OCI-LY7 (cell line): ENCODE data around the gene EBF3. TPM values are rescaled to one million over a fixed set of nuclear protein-coding genes. Genes with fewer than 3 reads are reported as not detected.

Experiments
- BruUV-seq: library from RNA; stranded (reverse); fragments of 400-500 nt; replicated peaks from 2 replicates; lab custom pipeline; 2021; lab: Mats Ljungman, UMichigan
- CTCF ChIA-PET: fragments of 300-600 bp; sonication (Branson Sonifier 250); formaldehyde crosslinking; loops from one replicate; lab custom pipeline; 2022; ENCODE audit warnings: antibody characterized with exemption; ENCODE audit not compliant: unreplicated experiment; lab: Charles Lee
- POLR2A ChIA-PET: fragments of 300-600 bp; sonication (Branson Sonifier 250); formaldehyde crosslinking; loops from one replicate; lab custom pipeline; 2022; ENCODE audit warnings: antibody characterized with exemption; lab: Charles Lee
- DNase-seq: peaks from one replicate; pipeline ENCODE4 v3.0.0-alpha.2; 2015; ENCODE audit warnings: low spot score
- H2AFZ ChIP-seq: fragments of 200-600 bp; sonication (generic), shearing (Covaris generic); 2 replicates; pipeline ENCODE4 v1.6.1; 2014; ENCODE audit warnings: mild to moderate bottlenecking, antibody characterized with exemption, low read length, moderate library complexity
- H3K27ac ChIP-seq: fragments of 200-600 bp; sonication (generic); 2 replicates; pipeline ENCODE4 v1.5.1; 2014; ENCODE audit warnings: mixed run types, low read depth, mild to moderate bottlenecking, moderate library complexity, low read length, inconsistent platforms; ENCODE audit not compliant: poor library complexity, severe bottlenecking
- H3K36me3 ChIP-seq: fragments of 200-600 bp; sonication (generic); 2 replicates; pipeline ENCODE4 v1.6.1; 2014; ENCODE audit warnings: mild to moderate bottlenecking, antibody characterized with exemption, low read length, moderate library complexity, mixed read lengths; ENCODE audit not compliant: insufficient read depth
- H3K4me1 ChIP-seq: fragments of 200-600 bp; sonication (generic); 2 replicates; pipeline ENCODE4 v1.5.1; 2014; ENCODE audit warnings: mild to moderate bottlenecking, low read length; ENCODE audit not compliant: insufficient read depth, poor library complexity, severe bottlenecking
- H3K4me2 ChIP-seq: fragments of 200-600 bp; sonication (generic); 2 replicates; pipeline ENCODE4 v1.6.1; 2014; ENCODE audit warnings: mild to moderate bottlenecking, low read length
- H3K4me3 ChIP-seq: fragments of 200-600 bp; sonication (generic); 2 replicates; pipeline ENCODE4 v1.5.1; 2014; ENCODE audit warnings: mild to moderate bottlenecking, low read depth, low read length; ENCODE audit not compliant: poor library complexity, severe bottlenecking
- H3K79me2 ChIP-seq: fragments of 200-600 bp; sonication (generic); 2 replicates; pipeline ENCODE4 v1.6.1; 2016; ENCODE audit warnings: low read depth, mild to moderate bottlenecking, low read length, moderate library complexity, mixed read lengths; ENCODE audit not compliant: insufficient read depth
- H3K9me2 ChIP-seq: fragments of 200-600 bp; sonication (generic); 2 replicates; pipeline ENCODE4 v1.6.1; 2016; ENCODE audit warnings: mild to moderate bottlenecking, low read length, mixed read lengths; ENCODE audit not compliant: insufficient read depth
- H3K9me3 ChIP-seq: fragments of 200-600 bp; sonication (generic); 2 replicates; pipeline ENCODE4 v1.6.1; 2014; ENCODE audit warnings: mild to moderate bottlenecking, mixed run types, low read length, mixed read lengths
- H4K20me1 ChIP-seq: fragments of 200-600 bp; sonication (generic); 2 replicates; pipeline ENCODE4 v1.6.1; 2014; ENCODE audit warnings: mild to moderate bottlenecking, antibody characterized with exemption, low read length, moderate library complexity, mixed read lengths; ENCODE audit not compliant: insufficient read depth
- EZH2phosphoT487 ChIP-seq: fragments of 200-600 bp; sonication (generic); IDR thresholded peaks from 2 replicates; pipeline ENCODE4 v1.6.1; 2018; ENCODE audit warnings: low read depth, borderline replicate concordance, mild to moderate bottlenecking, mixed run types, antibody characterized with exemption, low read length, moderate library complexity, mixed read lengths
- intact Hi-C: fragments of 100-400 bp; cut with micrococcal nuclease; formaldehyde crosslinking; loops from one replicate; pipeline ENCODE4 v1.10.0; 2022; ENCODE audit not compliant: unreplicated experiment
- total RNA-seq, 2 experiments: library from RNA; depleted of rRNA in 1 of 2; stranded (reverse); fragments of >200 nt in 1 of 2; shearing (Covaris generic) in 1 of 2; gene quantifications; 2 replicates each; pipeline ENCODE4 v1.2.3, GENCODE V29; 2014 to 2022
- TF ChIP-seq, protein P1 (sequence below): fragments of 200-600 bp; sonication (generic); conservative IDR thresholded peaks from 2 replicates; pipeline ENCODE4 v1.5.1; 2014; ENCODE audit warnings: mild to moderate bottlenecking, antibody characterized with exemption, low read length, moderate library complexity, mixed read lengths

The EBF3 gene
- total RNA-seq, 2 experiments from 2014 or later = not detected

DNA sequence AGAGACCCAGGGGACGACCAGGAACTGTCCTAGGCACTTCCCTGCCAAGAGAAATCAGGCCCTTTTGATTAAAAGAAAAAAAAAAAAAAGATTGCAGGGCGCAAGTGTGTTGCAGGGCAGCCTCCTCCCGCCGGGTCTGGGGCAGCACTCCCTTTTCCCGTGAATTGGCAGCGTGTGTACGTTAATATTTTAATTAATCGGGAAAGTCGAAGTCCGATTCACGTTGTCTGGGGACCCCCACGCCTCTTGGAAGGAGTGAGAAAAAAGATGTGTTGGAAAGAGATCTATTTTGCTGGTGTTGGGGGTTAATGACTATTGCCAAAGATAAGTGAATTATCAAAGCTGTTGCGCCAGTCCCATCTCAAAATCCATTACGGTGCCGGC is 1.3 kb upstream of the EBF3 start:
- Histone ChIP-seq H4K20me1 (no peaks in the 10 kb centered on the region), H3K4me1 (no peaks in the 10 kb centered on the region), H3K79me2 (no peaks in the 10 kb centered on the region), H3K27ac (no peak overlapping the region), H3K36me3 (no peaks in the 10 kb centered on the region), H3K4me3 (no peak overlapping the region), H3K9me2 (no peaks in the 10 kb centered on the region), H3K4me2 (no peak overlapping the region), H3K9me3 (no peaks in the 10 kb centered on the region), H2AFZ (no peak overlapping the region)
- ChIA-PET CTCF (no interaction called here), POLR2A (no interaction called here)
- intact Hi-C loops = no loop called here
- no peak for DNase-seq
- TF ChIP-seq, protein P1, sequence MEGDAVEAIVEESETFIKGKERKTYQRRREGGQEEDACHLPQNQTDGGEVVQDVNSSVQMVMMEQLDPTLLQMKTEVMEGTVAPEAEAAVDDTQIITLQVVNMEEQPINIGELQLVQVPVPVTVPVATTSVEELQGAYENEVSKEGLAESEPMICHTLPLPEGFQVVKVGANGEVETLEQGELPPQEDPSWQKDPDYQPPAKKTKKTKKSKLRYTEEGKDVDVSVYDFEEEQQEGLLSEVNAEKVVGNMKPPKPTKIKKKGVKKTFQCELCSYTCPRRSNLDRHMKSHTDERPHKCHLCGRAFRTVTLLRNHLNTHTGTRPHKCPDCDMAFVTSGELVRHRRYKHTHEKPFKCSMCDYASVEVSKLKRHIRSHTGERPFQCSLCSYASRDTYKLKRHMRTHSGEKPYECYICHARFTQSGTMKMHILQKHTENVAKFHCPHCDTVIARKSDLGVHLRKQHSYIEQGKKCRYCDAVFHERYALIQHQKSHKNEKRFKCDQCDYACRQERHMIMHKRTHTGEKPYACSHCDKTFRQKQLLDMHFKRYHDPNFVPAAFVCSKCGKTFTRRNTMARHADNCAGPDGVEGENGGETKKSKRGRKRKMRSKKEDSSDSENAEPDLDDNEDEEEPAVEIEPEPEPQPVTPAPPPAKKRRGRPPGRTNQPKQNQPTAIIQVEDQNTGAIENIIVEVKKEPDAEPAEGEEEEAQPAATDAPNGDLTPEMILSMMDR = no peak
- TF ChIP-seq EZH2phosphoT487 = no peak
- no TSS peak for BruUV-seq

- Histone ChIP-seq H3K9me3 (no peaks in the 10 kb centered on the region), H3K4me3 (no peak overlapping the region), H3K79me2 (no peaks in the 10 kb centered on the region), H4K20me1 (no peaks in the 10 kb centered on the region), H3K4me2 (no peak overlapping the region), H3K36me3 (no peaks in the 10 kb centered on the region), H3K27ac (no peak overlapping the region), H2AFZ (no peak overlapping the region), H3K9me2 (no peaks in the 10 kb centered on the region), H3K4me1 (no peaks in the 10 kb centered on the region)
- BruUV-seq = no TSS peak
- TF ChIP-seq EZH2phosphoT487 = no peak
- TF ChIP-seq, protein P1 = no peak
- intact Hi-C loops = no loop called here
- CTCF ChIA-PET = no interaction called here
- DNase-seq = no peak
- POLR2A ChIA-PET = no interaction called here
These were observed 744 bp upstream of the EBF3 start for GRCh38 chr10:129964611-129965424.
